PC-9 (cell line): ENCODE data around the gene ANKZF1. TPM values are rescaled to one million over a fixed set of nuclear protein-coding genes. Genes with fewer than 3 reads are reported as not detected.

Experiments used
- BruUV-seq: library from RNA; stranded (reverse); fragments of 400-500 nt; replicated peaks from 2 replicates; lab custom pipeline; 2021; lab: Mats Ljungman, UMichigan
- CTCF ChIA-PET: fragments of 300-600 bp; sonication (Branson Sonifier 250); formaldehyde crosslinking; loops from one replicate; lab custom pipeline; 2022; ENCODE audit warnings: antibody characterized with exemption; lab: Charles Lee
- POLR2A ChIA-PET: fragments of 300-600 bp; sonication (Branson Sonifier 250); formaldehyde crosslinking; loops from one replicate; lab custom pipeline; 2022; ENCODE audit warnings: antibody characterized with exemption; ENCODE audit not compliant: unreplicated experiment; lab: Charles Lee
- DNase-seq, 2 experiments: peaks; one replicate each; pipeline versions ENCODE4 v3.0.0 to v3.0.0-alpha.2; 2015 to 2022; ENCODE audit warnings: mixed read lengths in 1 of 2
- H2AFZ ChIP-seq: fragments of 200-600 bp; sonication (generic); 2 replicates; pipeline ENCODE4 v1.8.1; 2017; ENCODE audit warnings: antibody characterized with exemption
- H3F3A ChIP-seq: fragments of 200-600 bp; sonication (generic); 2 replicates; pipeline ENCODE4 v1.8.1; 2017; ENCODE audit warnings: antibody characterized with exemption, mild to moderate bottlenecking, low read depth; ENCODE audit not compliant: insufficient read depth
- H3K27ac ChIP-seq: fragments of 200-600 bp; sonication (generic); 2 replicates; pipeline ENCODE4 v1.6.1; 2016; ENCODE audit warnings: mixed run types
- H3K27me3 ChIP-seq: fragments of 200-600 bp; sonication (generic); 2 replicates; pipeline ENCODE4 v1.6.1; 2016; ENCODE audit warnings: low read depth, mixed run types; ENCODE audit not compliant: insufficient read depth
- H3K36me3 ChIP-seq: fragments of 200-600 bp; sonication (generic); 2 replicates; pipeline ENCODE4 v1.6.1; 2016; ENCODE audit warnings: low read depth, mixed run types
- H3K4me1 ChIP-seq: fragments of 200-600 bp; sonication (generic); replicated peaks from 2 replicates; pipeline ENCODE4 v1.6.1; 2016; ENCODE audit warnings: mixed run types; ENCODE audit not compliant: insufficient read depth
- H3K4me2 ChIP-seq: fragments of 200-600 bp; sonication (generic); 2 replicates; pipeline ENCODE4 v1.6.1; 2017; ENCODE audit warnings: mixed run types
- H3K4me3 ChIP-seq: fragments of 200-600 bp; sonication (generic); 2 replicates; pipeline ENCODE4 v1.6.1; 2016; ENCODE audit warnings: mixed run types
- H3K79me2 ChIP-seq: fragments of 200-600 bp; sonication (generic); 2 replicates; pipeline ENCODE4 v1.6.1; 2017; ENCODE audit warnings: low read depth, mixed run types
- H3K9me2 ChIP-seq: fragments of 200-600 bp; sonication (generic); 2 replicates; pipeline ENCODE4 v1.8.1; 2017; ENCODE audit warnings: mild to moderate bottlenecking; ENCODE audit not compliant: insufficient read depth
- H3K9me3 ChIP-seq: fragments of 200-600 bp; sonication (generic); 2 replicates; pipeline ENCODE4 v1.8.1; 2016; ENCODE audit warnings: low read depth; ENCODE audit not compliant: insufficient read depth
- H4K20me1 ChIP-seq: fragments of 200-600 bp; sonication (generic); 2 replicates; pipeline ENCODE4 v1.8.1; 2017; ENCODE audit not compliant: insufficient read depth
- CTCF ChIP-seq: fragments of 200-600 bp; sonication (generic); conservative IDR thresholded peaks from 2 replicates; pipeline ENCODE4 v1.6.1; 2017; ENCODE audit warnings: mixed run types, antibody characterized with exemption, mild to moderate bottlenecking, moderate library complexity
- EZH2 ChIP-seq: fragments of 200-600 bp; sonication (generic); IDR thresholded peaks from 2 replicates; pipeline ENCODE4 v1.8.0; 2017; ENCODE audit warnings: antibody characterized with exemption, low read depth
- intact Hi-C: fragments of 100-400 bp; cut with micrococcal nuclease; formaldehyde crosslinking; loops from one replicate; pipeline ENCODE4 v1.10.0; 2022; ENCODE audit not compliant: unreplicated experiment
- total RNA-seq: library from RNA; stranded (reverse); gene quantifications from 2 replicates; pipeline ENCODE4 v1.2.3, GENCODE V29; 2021

ANKZF1 gene
- total RNA-seq, 1 experiment from 2014 or later = 62.2 TPM

- Histone ChIP-seq H3K27me3 (no peaks in the 10 kb centered on the region), H3K4me3 (0 out of 2 replicates have a peak overlapping the region, but pooled peaks have one; percentile 7), H3K9me2 (no peaks in the 10 kb centered on the region), H3K9me3 (no peaks in the 10 kb centered on the region), H3K36me3 (0 out of 2 replicates have a peak, but pooled peaks cover 9% of the 10 kb centered on the region), H3F3A (peaks cover 44% of the 10 kb centered on the region), H3K79me2 (peaks cover 53% of the 10 kb centered on the region), H3K4me1 (peaks cover 66% of the 10 kb centered on the region), H3K4me2 (peak overlapping the region; percentile 73), H4K20me1 (no peaks in the 10 kb centered on the region), H3K27ac (peak overlapping the region; percentile 78), H2AFZ (no peak overlapping the region)
- BruUV-seq = no TSS peak
- TF ChIP-seq CTCF (no peak), EZH2 (no peak)
- intact Hi-C loops = loop anchor here (1.0 to 2.0 kb wide), 6 partner anchors 20 to 72 kb away; partner anchors contain the start of genes ANKZF1, ATG9A, CNPPD1 and DNAJB2
- CTCF ChIA-PET = interaction anchor here (1.1 to 1.8 kb wide), 3 partner anchors 26 to 46 kb away, joined by 5 to 13 read pairs (median 6); no protein-coding TSS in a partner anchor
- POLR2A ChIA-PET = interaction anchor here (0.5 to 1.6 kb wide), 5 partner anchors 26 to 204 kb away, joined by 4 to 16 read pairs (median 7); partner anchors contain the start of gene DNAJB2
- DNase-seq = no peak
Observed at GRCh38 chr2:219248845-219249202, 19.2 kb downstream of the ANKZF1 start.

DNA sequence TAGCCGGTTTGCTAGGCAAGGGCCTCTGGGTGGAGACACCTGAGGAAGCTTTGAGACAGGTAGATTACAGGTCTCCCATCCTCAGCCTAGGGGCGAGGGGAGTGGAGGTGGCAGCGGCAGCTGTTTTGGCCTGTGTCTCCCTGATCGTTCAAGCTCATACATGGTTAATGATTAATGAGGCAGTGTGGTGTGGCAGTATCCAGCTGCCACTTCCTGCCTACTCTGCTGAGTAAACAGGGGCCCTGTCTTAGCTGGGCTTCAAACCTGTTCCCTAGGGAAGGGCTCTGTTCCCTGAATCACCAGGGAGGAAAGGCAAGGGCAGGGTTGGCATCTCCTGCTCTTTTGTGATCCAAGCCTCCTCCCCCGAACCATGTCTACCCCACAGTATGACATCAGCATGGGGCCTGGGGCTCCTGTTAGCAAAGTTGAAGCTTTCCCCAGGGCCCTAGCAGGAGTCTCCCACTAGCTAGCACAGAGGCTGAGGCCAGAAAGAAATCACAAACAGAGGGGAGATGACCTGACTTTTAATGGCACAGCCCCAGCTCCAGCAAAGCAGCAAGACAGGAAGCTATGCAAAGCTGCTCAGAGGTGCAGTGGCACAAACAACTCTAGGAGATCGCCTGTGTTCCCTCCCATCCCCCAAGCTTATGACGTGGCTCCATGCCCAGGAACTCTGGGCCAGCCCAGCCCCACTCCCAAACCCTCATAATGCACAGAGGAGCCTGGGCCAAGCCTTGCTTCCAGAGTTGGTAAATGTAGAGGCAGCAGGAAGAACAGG lies 19.8 kb downstream of the ANKZF1 start:
- H3K9me3 ChIP-seq = no peaks in the 10 kb centered on the region
- peak overlapping the region; percentile 21; the same call in 1 of the 2 replicates for H3K4me3 ChIP-seq
- no peak overlapping the region for H2AFZ ChIP-seq
- H3K9me2 ChIP-seq = no peaks in the 10 kb centered on the region
- peak overlapping the region; percentile 78 for H3K27ac ChIP-seq
- H3K79me2 ChIP-seq = peaks cover 53% of the 10 kb centered on the region
- H4K20me1 ChIP-seq = no peaks in the 10 kb centered on the region
- ChIA-PET POLR2A (interaction anchor here (0.5 to 1.6 kb wide), 8 partner anchors 12 to 203 kb away, joined by 4 to 16 read pairs (median 6); partner anchors contain the start of genes ANKZF1 and DNAJB2), CTCF (interaction anchor here (0.8 to 1.2 kb wide), 3 partner anchors 25 to 274 kb away, joined by 3 to 13 read pairs (median 5); no protein-coding TSS in a partner anchor)
- H3K4me1 ChIP-seq = peaks cover 66% of the 10 kb centered on the region
- peaks cover 44% of the 10 kb centered on the region for H3F3A ChIP-seq
- no TSS peak for BruUV-seq
- peak; percentile 81 to 86 for DNase-seq
- no peak for TF ChIP-seq CTCF
- intact Hi-C loops = loop anchor here (1.0 to 2.0 kb wide), 6 partner anchors 20 to 73 kb away; partner anchors contain the start of genes ANKZF1, ATG9A, CNPPD1 and DNAJB2
- no peaks in the 10 kb centered on the region for H3K27me3 ChIP-seq
- 0 out of 2 replicates have a peak, but pooled peaks cover 9% of the 10 kb centered on the region for H3K36me3 ChIP-seq
- peak overlapping the region; percentile 73 for H3K4me2 ChIP-seq

GRCh38 chr2:219250049-219250781 lies 20.6 kb downstream of the ANKZF1 start:
- no peak for DNase-seq
- Histone ChIP-seq H3K9me2 (no peaks in the 10 kb centered on the region), H3K4me2 (peak overlapping the region; percentile 73), H3K4me1 (peaks cover 70% of the 10 kb centered on the region), H3K27ac (peak overlapping the region; percentile 78), H3K9me3 (no peaks in the 10 kb centered on the region), H3K27me3 (no peaks in the 10 kb centered on the region), H3K79me2 (peaks cover 53% of the 10 kb centered on the region), H2AFZ (no peak overlapping the region), H3F3A (peaks cover 44% of the 10 kb centered on the region), H4K20me1 (no peaks in the 10 kb centered on the region), H3K36me3 (0 out of 2 replicates have a peak, but pooled peaks cover 9% of the 10 kb centered on the region), H3K4me3 (peak overlapping the region; percentile 21; the same call in 1 of the 2 replicates)
- ChIA-PET POLR2A (interaction anchor here (0.6 to 1.6 kb wide), 3 partner anchors 12 to 43 kb away, joined by 4 to 15 read pairs (median 6); partner anchors contain the start of gene DNAJB2), CTCF (interaction anchor here (0.8 to 1.1 kb wide), 2 partner anchors 45 to 273 kb away, joined by 3 to 13 read pairs; no protein-coding TSS in a partner anchor)
- TF ChIP-seq EZH2 (no peak), CTCF (no peak)
- intact Hi-C loops = no loop called here
- BruUV-seq = no TSS peak
